Activated T-helper 17 cell treated with anti-CD3 and anti-CD28 coated beads, Interleukin-2, amount 50 U/mL, for 72 hours (primary cell): Measurements from ENCODE around the gene MED13L. TPM values are rescaled to one million over a fixed set of nuclear protein-coding genes. Genes with fewer than 3 reads are reported as not detected.
"Not testable (repeated sequence)": the region's sequence is repeated elsewhere in the genome, so short reads cannot be mapped to it uniquely, and the experiment has no call there.

Source experiments
- ATAC-seq: fragments of 150-1000 bp; cut with Tn5 transposase; replicated peaks from 2 replicates; pipeline ENCODE4 v1.10.0; 2021; ENCODE audit warnings: mild to moderate bottlenecking, moderate library complexity
- H3K27ac Mint-ChIP-seq: one replicate; pipeline ENCODE4 v1.8.0; 2022; ENCODE audit warnings: mixed read lengths
- H3K27me3 Mint-ChIP-seq: one replicate; pipeline ENCODE4 v1.8.0; 2022; ENCODE audit warnings: mixed read lengths
- H3K36me3 Mint-ChIP-seq: one replicate; pipeline ENCODE4 v1.8.0; 2022; ENCODE audit warnings: low read depth, mild to moderate bottlenecking, mixed read lengths
- H3K4me1 Mint-ChIP-seq: one replicate; pipeline ENCODE4 v1.8.0; 2022; ENCODE audit warnings: mixed read lengths
- H3K4me3 Mint-ChIP-seq: one replicate; pipeline ENCODE4 v1.8.0; 2022; ENCODE audit warnings: mild to moderate bottlenecking, mixed read lengths
- H3K9me3 Mint-ChIP-seq: one replicate; pipeline ENCODE4 v1.8.0; 2022; ENCODE audit warnings: mixed read lengths
- total RNA-seq, 2 donors: library from RNA; stranded (reverse); gene quantifications; one replicate each; pipeline ENCODE4 v1.2.3, GENCODE V29; 2022

The MED13L gene
- total RNA-seq, 2 donors from 2014 or later, result 49.9 to 56.2 TPM

DNA sequence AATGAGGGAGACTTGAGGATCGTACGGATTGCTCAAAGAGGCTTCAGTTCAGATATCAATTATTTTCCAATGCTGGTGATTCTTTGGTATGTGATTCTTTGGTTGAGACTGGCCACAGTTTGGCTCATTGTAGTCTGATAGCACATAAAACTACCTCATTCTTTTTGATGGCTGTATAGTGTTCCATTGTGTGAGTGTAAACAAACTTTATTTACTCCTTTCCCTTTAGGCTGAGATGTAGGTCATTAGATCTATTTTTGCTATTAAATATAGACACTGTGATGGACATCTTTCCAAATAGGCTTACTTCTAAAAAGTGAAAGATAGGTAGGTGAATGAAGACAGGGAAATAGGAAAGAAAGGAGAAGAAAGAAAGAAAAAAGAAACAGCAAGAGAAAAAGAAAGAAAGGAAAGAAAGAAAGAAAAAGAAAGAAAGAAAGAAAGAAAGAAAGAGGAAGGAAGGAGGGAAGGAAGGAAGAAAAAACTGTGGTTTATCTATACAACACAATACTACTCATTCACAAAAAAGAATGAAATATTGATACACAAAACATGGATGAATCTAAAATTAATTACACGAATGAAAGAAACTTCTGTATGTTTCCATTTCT is 19.8 kb upstream of the MED13L start:
- H3K27ac Mint-ChIP-seq, result no peak overlapping the region
- peaks cover 5% of the 10 kb centered on the region for H3K27me3 Mint-ChIP-seq
- no peaks in the 10 kb centered on the region for H3K36me3 Mint-ChIP-seq
- no peaks in the 10 kb centered on the region for H3K9me3 Mint-ChIP-seq
- H3K4me3 Mint-ChIP-seq, result no peak overlapping the region
- ATAC-seq, result no peak
- no peaks in the 10 kb centered on the region for H3K4me1 Mint-ChIP-seq

DNA sequence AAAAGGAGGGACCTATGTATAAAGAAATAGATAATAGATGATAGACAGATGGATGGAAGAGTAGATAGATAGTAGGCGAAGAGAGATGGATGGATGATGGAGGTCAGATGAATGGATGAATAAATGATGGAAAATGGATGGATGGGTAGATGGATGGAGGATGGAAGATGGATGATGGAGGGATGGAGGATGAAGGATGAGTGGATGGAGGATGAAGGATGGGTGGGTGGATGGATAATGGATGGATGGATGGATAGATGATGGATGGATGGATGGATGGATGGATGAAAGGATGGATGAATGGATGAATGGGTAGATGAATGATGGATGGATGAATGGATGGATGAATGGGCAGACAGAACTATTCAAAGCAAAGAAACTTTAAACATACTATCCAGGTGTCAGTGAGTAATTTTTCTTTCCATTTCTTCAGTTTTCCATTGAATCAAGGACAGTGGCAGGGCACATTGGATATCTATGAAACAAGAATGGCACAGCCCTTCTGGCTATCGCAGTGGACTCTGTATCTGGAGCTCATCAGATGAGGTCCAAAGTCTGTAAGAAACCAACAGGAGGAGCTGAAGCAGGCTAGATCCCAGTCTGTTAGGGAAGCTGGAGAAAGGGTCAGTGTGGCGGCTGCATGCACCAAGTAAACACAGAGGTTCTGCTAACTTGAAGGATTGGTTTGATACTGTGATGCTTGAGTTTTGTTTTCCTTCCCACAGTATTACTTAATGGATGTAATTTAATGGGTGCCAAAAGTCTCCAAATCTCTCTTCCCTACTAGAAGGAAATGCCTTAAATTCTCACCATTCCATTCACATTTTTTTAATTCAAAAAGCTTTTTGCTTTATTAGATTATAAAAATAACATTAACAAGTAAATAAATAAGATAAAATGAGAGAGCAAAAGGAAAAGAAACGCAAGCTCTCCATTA is 18.1 kb upstream of the MED13L start:
- Mint-ChIP-seq H3K4me3 (no peak overlapping the region), H3K9me3 (no peaks in the 10 kb centered on the region), H3K4me1 (no peaks in the 10 kb centered on the region), H3K27me3 (peaks cover 5% of the 10 kb centered on the region), H3K27ac (no peak overlapping the region), H3K36me3 (no peaks in the 10 kb centered on the region)
- no peak for ATAC-seq

GRCh38 chr12:116294454-116295165 is 17.1 kb upstream of the MED13L start:
- Mint-ChIP-seq H3K4me3 (no peak overlapping the region), H3K36me3 (no peaks in the 10 kb centered on the region), H3K4me1 (no peaks in the 10 kb centered on the region), H3K27me3 (peaks cover 5% of the 10 kb centered on the region), H3K27ac (no peak overlapping the region), H3K9me3 (no peaks in the 10 kb centered on the region)
- no peak for ATAC-seq

- H3K4me3 Mint-ChIP-seq, result no peak overlapping the region
- no peak for ATAC-seq
- no peaks in the 10 kb centered on the region for H3K4me1 Mint-ChIP-seq
- H3K27me3 Mint-ChIP-seq, result peaks cover 5% of the 10 kb centered on the region
- no peaks in the 10 kb centered on the region for H3K36me3 Mint-ChIP-seq
- H3K27ac Mint-ChIP-seq, result no peak overlapping the region
- H3K9me3 Mint-ChIP-seq, result no peaks in the 10 kb centered on the region
These were observed 16.4 kb upstream of the MED13L start for GRCh38 chr12:116293687-116294453.

GRCh38 chr12:116291218-116291617 is 13.7 kb upstream of the MED13L start:
- H3K9me3 Mint-ChIP-seq, result no peaks in the 10 kb centered on the region
- H3K36me3 Mint-ChIP-seq, result no peaks in the 10 kb centered on the region

GRCh38 chr12:116288735-116289134 is 11.2 kb upstream of the MED13L start:
- Mint-ChIP-seq H3K4me1 (no peaks in the 10 kb centered on the region), H3K27me3 (no peaks in the 10 kb centered on the region), H3K36me3 (no peaks in the 10 kb centered on the region), H3K4me3 (no peak overlapping the region), H3K9me3 (no peaks in the 10 kb centered on the region), H3K27ac (no peak overlapping the region)
- no peak for ATAC-seq

More at GRCh38 chr12:116291218-116291617, 13.7 kb upstream of the MED13L start:
- Mint-ChIP-seq H3K4me3 (no peak overlapping the region), H3K4me1 (no peaks in the 10 kb centered on the region), H3K27ac (no peak overlapping the region), H3K27me3 (peaks cover 5% of the 10 kb centered on the region)
- ATAC-seq, result no peak

- ATAC-seq, result no peak
- Mint-ChIP-seq H3K36me3 (no peaks in the 10 kb centered on the region), H3K27ac (no peak overlapping the region), H3K4me1 (no peaks in the 10 kb centered on the region), H3K4me3 (no peak overlapping the region), H3K9me3 (no peaks in the 10 kb centered on the region), H3K27me3 (no peaks in the 10 kb centered on the region)
These were observed 10.4 kb upstream of the MED13L start for GRCh38 chr12:116287842-116288301.

DNA sequence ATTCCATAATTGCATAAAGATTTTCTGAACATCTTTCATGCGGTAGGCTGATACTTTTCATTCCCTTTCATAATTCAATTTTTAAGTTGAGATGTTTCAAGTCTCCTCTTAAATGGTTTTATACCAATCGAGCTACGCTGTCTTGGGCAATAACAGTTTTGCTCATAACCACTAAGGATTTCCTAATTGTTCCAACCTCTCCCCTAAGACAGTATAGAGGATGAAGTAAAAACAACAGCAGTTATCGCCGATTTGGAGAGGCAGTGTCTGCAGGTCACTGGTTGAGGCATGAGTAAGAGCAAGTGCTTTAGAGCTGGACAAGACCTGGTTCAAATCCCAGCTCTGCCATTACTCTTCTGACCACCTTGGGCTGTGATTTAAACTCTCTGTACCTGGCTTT is 6.9 kb upstream of the MED13L start:
- Mint-ChIP-seq H3K9me3 (no peaks in the 10 kb centered on the region), H3K27me3 (no peaks in the 10 kb centered on the region), H3K27ac (no peak overlapping the region), H3K4me1 (peaks cover 4% of the 10 kb centered on the region), H3K4me3 (no peak overlapping the region), H3K36me3 (no peaks in the 10 kb centered on the region)
- ATAC-seq, result no peak

GRCh38 chr12:116283881-116284280 is 6.4 kb upstream of the MED13L start:
- not testable (repeated sequence) for H3K9me3 Mint-ChIP-seq, ATAC-seq, H3K4me3 Mint-ChIP-seq, H3K36me3 Mint-ChIP-seq, H3K27ac Mint-ChIP-seq, H3K27me3 Mint-ChIP-seq, H3K4me1 Mint-ChIP-seq

DNA sequence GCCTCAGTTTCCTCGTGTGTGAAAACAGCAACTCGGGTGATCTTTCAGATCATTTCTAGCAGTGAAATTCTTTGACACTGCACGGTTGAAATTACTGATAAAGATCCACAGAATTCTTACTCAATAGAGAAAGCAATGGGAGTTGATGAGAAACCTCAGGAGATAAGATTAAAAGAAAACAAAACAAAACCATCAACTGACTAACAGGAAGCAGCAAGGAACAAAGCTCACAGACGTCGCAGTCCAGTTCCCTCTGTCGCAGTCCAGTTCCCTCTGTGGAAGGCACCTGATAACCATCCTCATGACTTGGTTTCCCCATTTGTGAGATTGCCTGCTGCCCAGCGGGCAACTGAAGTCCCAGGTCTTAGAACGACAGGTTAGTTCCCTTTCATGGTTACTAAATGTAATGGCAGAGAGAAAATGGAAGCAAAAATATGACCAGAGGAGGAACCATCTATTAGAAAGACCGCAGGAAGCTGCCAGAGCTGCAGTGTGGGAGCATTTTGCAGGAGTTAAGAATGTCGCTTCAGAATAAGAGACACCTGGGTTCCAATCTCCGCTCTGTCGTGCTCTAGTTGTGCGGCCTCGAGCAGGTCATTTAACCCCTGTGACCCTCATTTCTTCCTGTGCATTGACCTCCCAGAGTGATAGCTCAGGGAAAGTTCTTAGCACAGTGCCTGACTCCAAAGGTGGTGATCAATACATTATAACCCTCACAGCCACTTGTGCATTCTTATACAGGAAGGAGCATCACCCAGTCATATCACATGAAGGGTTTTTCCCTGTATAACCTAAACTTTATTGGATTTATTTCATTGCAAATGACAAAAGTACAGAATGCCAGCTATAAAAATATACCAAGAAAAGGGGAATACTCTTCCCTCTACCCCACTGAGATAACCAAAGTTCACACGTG is 5.1 kb upstream of the MED13L start:
- Mint-ChIP-seq H3K4me3 (peak overlapping the region; percentile 56), H3K27ac (peak overlapping the region; percentile 60), H3K4me1 (peaks cover 4% of the 10 kb centered on the region), H3K9me3 (no peaks in the 10 kb centered on the region), H3K36me3 (no peaks in the 10 kb centered on the region), H3K27me3 (no peaks in the 10 kb centered on the region)
- ATAC-seq, result peak; percentile 42

DNA sequence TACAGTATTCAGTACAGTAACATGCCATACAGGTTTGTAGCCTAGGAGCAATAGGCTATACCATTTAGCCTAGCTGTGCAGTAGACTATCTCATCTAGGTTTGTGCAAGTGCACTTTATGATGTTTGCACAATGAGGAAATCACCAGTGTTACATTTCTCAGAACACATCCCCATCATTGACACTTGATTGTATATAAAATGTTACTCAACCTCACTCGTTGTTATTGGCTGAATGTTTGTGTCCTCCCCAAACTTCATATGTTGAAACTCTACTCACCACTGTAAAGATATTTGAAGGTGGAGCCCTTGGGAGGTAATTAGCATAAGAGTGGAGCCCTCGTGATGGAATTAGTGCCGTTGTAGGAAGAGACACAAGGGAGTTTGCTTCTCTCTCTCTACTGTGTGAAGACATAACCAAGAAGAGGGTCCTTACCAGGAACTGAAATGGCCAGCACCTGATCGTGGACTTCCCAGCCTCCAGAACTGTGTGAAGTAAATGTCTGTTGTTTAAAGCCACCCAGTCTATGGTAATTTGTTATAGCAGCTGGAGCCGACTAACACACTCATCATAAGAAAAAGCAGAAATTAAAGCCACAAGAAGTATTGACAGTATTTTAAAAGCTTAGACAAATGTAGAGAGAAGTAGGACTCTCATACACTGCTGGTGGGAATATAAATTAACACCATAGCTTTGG is 3.2 kb upstream of the MED13L start:
- peaks cover 12% of the 10 kb centered on the region for H3K36me3 Mint-ChIP-seq
- no peaks in the 10 kb centered on the region for H3K9me3 Mint-ChIP-seq
- H3K27me3 Mint-ChIP-seq, result no peaks in the 10 kb centered on the region
- no peak overlapping the region for H3K27ac Mint-ChIP-seq
- no peak for ATAC-seq
- H3K4me3 Mint-ChIP-seq, result no peak overlapping the region
- peaks cover 8% of the 10 kb centered on the region for H3K4me1 Mint-ChIP-seq

- Mint-ChIP-seq H3K27me3 (no peaks in the 10 kb centered on the region), H3K4me1 (peaks cover 22% of the 10 kb centered on the region), H3K36me3 (peaks cover 12% of the 10 kb centered on the region), H3K27ac (peak overlapping the region; percentile 59), H3K4me3 (peak overlapping the region; percentile 97), H3K9me3 (no peaks in the 10 kb centered on the region)
- ATAC-seq, result no peak
These were observed 1.2 kb upstream of the MED13L start for GRCh38 chr12:116278667-116279066.

- no peak for ATAC-seq
- Mint-ChIP-seq H3K9me3 (no peaks in the 10 kb centered on the region), H3K27me3 (no peaks in the 10 kb centered on the region), H3K4me1 (peaks cover 24% of the 10 kb centered on the region), H3K27ac (peak overlapping the region; percentile 59), H3K36me3 (peaks cover 12% of the 10 kb centered on the region), H3K4me3 (peak overlapping the region; percentile 97)
These were observed 760 bp upstream of the MED13L start for GRCh38 chr12:116278279-116278626.
